PC-9 (cell line): ENCODE data around the gene OR1N2.
"Not testable (repeated sequence)": the region's sequence is repeated elsewhere in the genome, so short reads cannot be mapped to it uniquely, and the experiment has no call there.

Experiments
- CTCF ChIP-seq: fragments of 200-600 bp; sonication (generic); conservative IDR thresholded peaks from 2 replicates; pipeline ENCODE4 v1.6.1; 2017; ENCODE audit warnings: mixed run types, antibody characterized with exemption, mild to moderate bottlenecking, moderate library complexity
- EZH2 ChIP-seq: fragments of 200-600 bp; sonication (generic); IDR thresholded peaks from 2 replicates; pipeline ENCODE4 v1.8.0; 2017; ENCODE audit warnings: antibody characterized with exemption, low read depth

- not testable (repeated sequence) for TF ChIP-seq CTCF, EZH2
Measured at GRCh38 chr9:122583284-122583683, 30.4 kb downstream of the OR1N2 start, which contains the start of gene OR1L8.
